Measurements from ENCODE around the gene DUXA.
"Not testable (repeated sequence)": the region's sequence is repeated elsewhere in the genome, so short reads cannot be mapped to it uniquely, and the experiment has no call there.

Gene DUXA

DNA sequence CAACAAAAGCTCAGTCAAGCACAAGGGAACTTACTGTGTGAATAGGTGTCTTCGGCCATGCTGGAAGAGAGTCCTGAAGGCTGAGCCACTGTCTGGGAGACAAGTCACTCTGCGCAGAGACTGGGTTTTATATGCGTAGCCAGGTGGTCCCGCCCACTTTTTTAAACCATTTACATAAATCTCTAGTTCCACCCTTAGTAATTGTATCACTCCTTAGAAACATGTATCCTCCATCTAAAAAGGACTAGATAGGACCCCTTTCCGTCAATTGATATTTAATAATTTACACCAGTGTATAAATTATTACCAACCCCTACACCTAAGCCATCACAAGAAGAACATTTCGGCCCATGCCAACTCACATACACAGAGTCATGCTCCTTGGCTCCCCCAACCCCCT lies at the start of gene DUXA:
Gene DUXA, minus strand, starts transcription at position 101 of the 400 bp plus-strand sequence. Its CDS starts 42 bp downstream, at position 59.
- H3K27ac ChIP-seq = no peak within 1 kb of the TSS

GRCh38 chr19:57212109-57212508 lies 44.8 kb upstream of the DUXA start:
- no peaks in the 10 kb centered on the region for H3K9me3 ChIP-seq (ENCODE audit: control insufficient read depth, low read length)
- no peaks in the 10 kb centered on the region for H3K36me3 ChIP-seq (ENCODE audit: control insufficient read depth, insufficient read depth, low read length)
- no peak overlapping the region for H3K4me2 ChIP-seq (ENCODE audit: low read length)
- no peak overlapping the region for H3K9ac ChIP-seq
- H3K4me1 ChIP-seq = no peaks in the 10 kb centered on the region
- H3K27ac ChIP-seq = no peak overlapping the region
- TF ChIP-seq CTCF (IDR thresholded peaks at IDR 0.05) = no peak
- H2AFZ ChIP-seq = no peak overlapping the region
- no peak overlapping the region for H3K4me3 ChIP-seq (ENCODE audit: low read depth, low read length)
- H3K27me3 ChIP-seq (ENCODE audit: control insufficient read depth, insufficient read depth, low read length) = no peaks in the 10 kb centered on the region
- H3K79me2 ChIP-seq = peaks cover 17% of the 10 kb centered on the region

More for the DNA sequence above, at the start of gene DUXA:
- Histone ChIP-seq H3K4me2 (ENCODE audit: low read length) (no peak within 1 kb of the TSS), H3K9ac (no peak within 1 kb of the TSS), H3K9me3 (ENCODE audit: control insufficient read depth, low read length) (no peaks in the 10 kb centered on the region), H3K27me3 (ENCODE audit: control insufficient read depth, insufficient read depth, low read length) (no peaks in the 10 kb centered on the region), H3K79me2 (no peaks in the 10 kb centered on the region), H2AFZ (no peak within 1 kb of the TSS), H3K4me1 (no peaks in the 10 kb centered on the region), H3K36me3 (ENCODE audit: control insufficient read depth, insufficient read depth, low read length) (no peaks in the 10 kb centered on the region), H3K4me3 (ENCODE audit: low read depth, low read length) (no peak within 1 kb of the TSS)
- no peak for TF ChIP-seq CTCF (IDR thresholded peaks at IDR 0.05)

GRCh38 chr19:57210381-57210780 lies 43.1 kb upstream of the DUXA start:
- no peak overlapping the region for H3K9ac ChIP-seq
- H3K27ac ChIP-seq = no peak overlapping the region
- no peaks in the 10 kb centered on the region for H3K9me3 ChIP-seq (ENCODE audit: control insufficient read depth, low read length)
- H3K4me3 ChIP-seq (ENCODE audit: low read depth, low read length) = no peak overlapping the region
- no peaks in the 10 kb centered on the region for H3K27me3 ChIP-seq (ENCODE audit: control insufficient read depth, insufficient read depth, low read length)
- no peak overlapping the region for H2AFZ ChIP-seq
- no peak for TF ChIP-seq CTCF (IDR thresholded peaks at IDR 0.05)
- no peaks in the 10 kb centered on the region for H3K36me3 ChIP-seq (ENCODE audit: control insufficient read depth, insufficient read depth, low read length)
- no peaks in the 10 kb centered on the region for H3K4me1 ChIP-seq
- H3K79me2 ChIP-seq = peaks cover 24% of the 10 kb centered on the region
- H3K4me2 ChIP-seq (ENCODE audit: low read length) = no peak overlapping the region

DNA sequence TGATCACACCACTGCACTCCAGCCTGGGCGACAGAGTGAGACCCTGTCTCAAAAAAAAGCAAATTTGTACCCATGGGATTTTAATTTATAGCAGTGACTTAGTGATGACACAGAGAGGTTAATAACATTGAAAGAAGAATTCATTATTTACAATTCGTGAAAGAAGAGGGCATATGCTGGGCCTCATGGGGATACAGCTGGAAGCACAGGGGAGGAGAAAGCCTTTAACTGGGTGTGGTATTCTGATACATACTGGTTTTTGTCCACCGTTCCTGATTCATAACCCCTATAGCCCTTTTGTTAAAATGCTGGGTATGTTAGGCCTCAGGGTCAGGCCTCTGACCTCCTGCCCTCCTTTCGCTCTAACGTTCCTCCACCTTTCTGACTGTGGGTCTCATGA lies 34.9 kb upstream of the DUXA start:
- peaks cover 78% of the 10 kb centered on the region for H3K79me2 ChIP-seq
- no peaks in the 10 kb centered on the region for H3K27me3 ChIP-seq (ENCODE audit: control insufficient read depth, insufficient read depth, low read length)
- no peak overlapping the region for H2AFZ ChIP-seq
- TF ChIP-seq CTCF (IDR thresholded peaks at IDR 0.05) = no peak
- no peak overlapping the region for H3K9ac ChIP-seq
- no peaks in the 10 kb centered on the region for H3K9me3 ChIP-seq (ENCODE audit: control insufficient read depth, low read length)
- no peak overlapping the region for H3K27ac ChIP-seq
- no peak overlapping the region for H3K4me2 ChIP-seq (ENCODE audit: low read length)
- no peaks in the 10 kb centered on the region for H3K4me1 ChIP-seq
- no peaks in the 10 kb centered on the region for H3K36me3 ChIP-seq (ENCODE audit: control insufficient read depth, insufficient read depth, low read length)
- no peak overlapping the region for H3K4me3 ChIP-seq (ENCODE audit: low read depth, low read length)

DNA sequence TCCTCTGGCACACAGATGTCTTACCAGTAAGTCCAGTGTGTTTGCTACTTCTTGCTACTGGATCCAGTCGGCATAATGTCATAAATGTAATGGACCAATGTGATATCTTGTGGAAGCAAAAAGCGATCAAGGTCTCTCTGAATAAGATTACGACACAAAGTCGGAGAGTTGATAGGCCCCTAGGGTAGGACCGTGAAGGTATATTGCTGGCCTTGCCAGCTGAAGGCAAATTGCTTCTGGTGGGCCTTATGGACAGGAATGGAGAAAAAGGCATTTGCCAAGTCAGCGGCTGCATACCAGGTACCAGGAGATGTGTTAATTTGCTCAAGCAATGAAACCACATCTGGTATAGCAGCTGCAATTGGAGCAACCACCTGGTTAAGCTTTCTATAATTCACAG lies 30.6 kb upstream of the DUXA start:
- not testable (repeated sequence) for H2AFZ ChIP-seq; H3K9me3 ChIP-seq (ENCODE audit: control insufficient read depth, low read length); H3K36me3 ChIP-seq (ENCODE audit: control insufficient read depth, insufficient read depth, low read length); H3K27me3 ChIP-seq (ENCODE audit: control insufficient read depth, insufficient read depth, low read length); H3K4me3 ChIP-seq (ENCODE audit: low read depth, low read length); H3K9ac ChIP-seq; H3K27ac ChIP-seq; H3K4me2 ChIP-seq (ENCODE audit: low read length); H3K4me1 ChIP-seq
- H3K79me2 ChIP-seq = peaks cover 77% of the 10 kb centered on the region
